Ectodermal cell (in vitro differentiated cells): ENCODE data around the gene SEMA3B.
A peak's percentile ranks its signal among the peaks of the same experiment; 100 is the strongest.
"Not testable (repeated sequence)": the region's sequence is repeated elsewhere in the genome, so short reads cannot be mapped to it uniquely, and the experiment has no call there.

Experiments
- H3K27ac ChIP-seq: 2 replicates; pipeline ENCODE4 v1.7.0; 2013; ENCODE audit warnings: mild to moderate bottlenecking, low read depth, low read length; ENCODE audit not compliant: insufficient read depth, poor library complexity, severe bottlenecking
- H3K27me3 ChIP-seq: 2 replicates; pipeline ENCODE4 v1.7.0; 2013; ENCODE audit warnings: mild to moderate bottlenecking, low read length; ENCODE audit not compliant: insufficient read depth, control insufficient read depth, poor library complexity, severe bottlenecking
- H3K36me3 ChIP-seq: one replicate; pipeline ENCODE4 v1.7.0; 2013; ENCODE audit warnings: low read length; ENCODE audit not compliant: control insufficient read depth, insufficient read depth
- H3K4me1 ChIP-seq: one replicate; pipeline ENCODE4 v1.7.0; 2013; ENCODE audit warnings: low read length; ENCODE audit not compliant: control insufficient read depth, insufficient read depth
- H3K4me3 ChIP-seq: 2 replicates; pipeline ENCODE4 v1.7.0; 2013; ENCODE audit warnings: low read depth, low read length, control low read depth; ENCODE audit not compliant: insufficient read depth
- H3K9me3 ChIP-seq: 2 replicates; pipeline ENCODE4 v1.7.0; 2013; ENCODE audit warnings: mild to moderate bottlenecking, low read length, moderate library complexity; ENCODE audit not compliant: control insufficient read depth
- WGBS, 2 experiments: methylation state at CpG; one replicate each; pipeline ENCODE4 v1.1.7; 2013; ENCODE audit warnings: missing lambda C conversion rate in 2 of 2; 5-methylcytosine and 5-hydroxymethylcytosine counted together

The SEMA3B gene

DNA sequence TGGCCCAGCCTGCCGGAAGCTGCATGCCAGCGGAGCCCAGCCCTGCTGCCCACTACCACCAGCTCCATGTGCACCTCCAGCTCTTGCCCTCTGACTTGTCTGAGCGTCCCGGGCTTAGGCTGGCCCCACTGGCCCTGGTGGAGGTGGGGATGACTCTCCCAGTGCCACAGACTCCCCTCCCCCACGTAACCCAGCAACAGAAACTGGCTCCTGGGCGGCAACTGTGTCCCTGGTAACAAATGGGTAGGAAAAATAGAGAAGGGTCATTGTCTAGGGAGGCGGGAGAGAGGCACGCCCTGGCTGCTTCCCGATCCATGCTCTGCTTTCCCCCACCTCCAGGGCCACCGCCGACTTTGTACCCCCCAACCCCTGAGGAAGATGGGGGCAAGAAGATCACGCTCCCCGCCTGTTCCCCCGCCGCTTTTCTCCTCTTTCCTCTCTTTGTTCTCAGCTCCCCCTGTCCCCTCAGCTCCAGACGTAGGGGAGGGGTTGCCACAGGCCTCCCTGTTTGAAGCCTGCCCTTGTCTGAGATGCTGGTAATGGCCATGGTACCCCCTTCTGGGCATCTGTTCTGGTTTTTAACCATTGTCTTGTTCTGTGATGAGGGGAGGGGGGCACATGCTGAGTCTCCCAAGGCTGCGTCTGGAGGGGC is 10.8 kb upstream of the SEMA3B start:
- Histone ChIP-seq H3K27me3 (no peaks in the 10 kb centered on the region), H3K36me3 (peaks cover 20% of the 10 kb centered on the region), H3K4me1 (peaks cover 36% of the 10 kb centered on the region), H3K9me3 (no peaks in the 10 kb centered on the region), H3K27ac (peak overlapping the region; percentile 76), H3K4me3 (no peak overlapping the region)
- 91 to 92% methylated on average over 16 to 17 of the region's 17 CpGs for WGBS, 2 experiments

GRCh38 chr3:50258979-50259378 is 10.0 kb upstream of the SEMA3B start:
- Histone ChIP-seq H3K4me1 (peaks cover 43% of the 10 kb centered on the region), H3K27ac (no peak overlapping the region), H3K27me3 (no peaks in the 10 kb centered on the region), H3K36me3 (peaks cover 18% of the 10 kb centered on the region), H3K9me3 (no peaks in the 10 kb centered on the region), H3K4me3 (no peak overlapping the region)
- WGBS, 2 experiments: 90 to 91% methylated on average over 16 of the region's 16 CpGs

DNA sequence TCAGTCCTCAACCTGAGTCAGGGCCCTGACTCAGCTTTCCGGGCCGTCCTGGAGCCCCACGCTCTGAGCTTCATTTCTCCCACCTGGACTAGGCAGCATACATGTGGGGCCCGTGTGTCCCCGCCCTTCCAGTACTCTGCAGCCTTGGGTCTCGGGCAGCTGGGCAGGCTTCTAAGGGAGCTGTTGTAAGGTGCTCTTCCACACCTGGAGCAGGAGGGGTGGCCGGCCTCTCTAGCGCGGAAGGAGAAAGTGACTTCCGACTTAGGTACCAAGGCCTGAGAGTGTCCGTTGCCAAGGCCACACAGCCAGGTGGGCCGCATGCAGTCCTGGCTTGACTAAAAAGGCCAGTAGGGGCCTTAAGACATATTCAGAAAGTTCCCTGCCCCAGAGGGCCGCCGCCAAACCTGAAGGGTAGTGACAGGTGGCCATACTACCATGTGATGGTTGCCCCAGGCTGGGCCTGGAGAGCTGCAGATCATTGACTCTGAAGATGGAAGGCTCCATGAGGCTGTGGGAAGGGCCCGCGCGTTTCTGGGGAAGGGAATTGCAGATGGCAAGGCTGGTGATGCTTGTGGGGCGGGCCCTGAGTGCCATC is 9.4 kb upstream of the SEMA3B start:
- Histone ChIP-seq H3K4me3 (no peak overlapping the region), H3K4me1 (peaks cover 47% of the 10 kb centered on the region), H3K36me3 (peaks cover 16% of the 10 kb centered on the region), H3K27ac (peak overlapping the region; percentile 51), H3K9me3 (no peaks in the 10 kb centered on the region), H3K27me3 (no peaks in the 10 kb centered on the region)
- 70% methylated on average over 18 of the region's 18 CpGs for WGBS, 2 experiments

DNA sequence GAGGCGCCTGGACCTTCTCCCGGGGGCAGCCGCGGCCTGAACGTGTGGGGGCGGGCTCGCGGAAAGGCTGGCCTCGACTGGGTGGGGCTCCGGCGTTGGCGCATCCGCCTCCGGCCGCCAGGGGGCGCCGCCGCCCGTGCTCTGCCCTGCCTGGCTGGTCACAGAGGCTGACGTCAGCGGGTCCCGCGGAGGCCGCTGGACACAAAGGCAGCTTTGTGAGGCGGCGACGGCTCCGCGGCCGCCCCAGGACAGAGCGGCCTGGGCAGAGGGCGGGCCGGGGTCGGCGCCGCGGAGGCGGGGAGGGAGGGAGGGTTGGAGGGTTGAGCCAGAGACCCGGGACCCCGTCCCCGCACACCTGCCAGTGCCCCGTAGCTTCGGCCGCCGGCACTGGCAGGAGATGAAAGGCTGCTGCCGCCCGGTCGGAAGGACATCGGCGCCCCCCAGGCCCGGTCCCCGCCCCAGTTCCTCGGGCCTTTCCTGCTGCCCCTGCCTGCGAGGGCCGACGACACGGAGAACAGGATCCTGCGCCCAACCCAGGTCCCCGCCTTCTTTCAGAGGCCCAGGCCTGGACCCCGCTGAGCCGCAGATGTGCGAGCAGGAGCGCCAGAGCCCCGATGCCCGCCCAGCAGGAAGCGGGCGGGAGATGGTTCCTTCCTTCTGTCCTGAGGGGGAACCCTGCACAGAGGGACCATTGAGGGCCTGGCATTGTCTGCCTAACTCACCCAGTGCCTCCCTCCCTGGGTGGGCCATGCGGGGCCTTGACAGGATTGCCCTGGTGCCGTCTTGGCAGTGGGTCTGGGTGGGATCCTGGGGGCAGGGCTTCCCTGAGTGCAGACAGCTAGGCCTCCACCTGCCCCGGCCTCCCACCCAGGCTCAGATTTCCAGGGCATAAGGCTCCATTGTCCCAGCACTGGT is 8.7 kb upstream of the SEMA3B start:
- Histone ChIP-seq H3K9me3 (no peaks in the 10 kb centered on the region), H3K4me1 (peaks cover 51% of the 10 kb centered on the region), H3K36me3 (peaks cover 14% of the 10 kb centered on the region), H3K27me3 (no peaks in the 10 kb centered on the region), H3K27ac (peak overlapping the region; percentile 100), H3K4me3 (peak overlapping the region; percentile 44)
- 2 to 3% methylated on average over 70 of the region's 70 CpGs for WGBS, 2 experiments

- Histone ChIP-seq H3K36me3 (peaks cover 12% of the 10 kb centered on the region), H3K4me1 (peaks cover 58% of the 10 kb centered on the region), H3K4me3 (peak overlapping the region; percentile 44), H3K27ac (peak overlapping the region; percentile 100), H3K27me3 (no peaks in the 10 kb centered on the region), H3K9me3 (no peaks in the 10 kb centered on the region)
- WGBS, 2 experiments: 76 to 78% methylated on average over 5 of the region's 5 CpGs
Measured at GRCh38 chr3:50260942-50261441, 8.0 kb upstream of the SEMA3B start.

DNA sequence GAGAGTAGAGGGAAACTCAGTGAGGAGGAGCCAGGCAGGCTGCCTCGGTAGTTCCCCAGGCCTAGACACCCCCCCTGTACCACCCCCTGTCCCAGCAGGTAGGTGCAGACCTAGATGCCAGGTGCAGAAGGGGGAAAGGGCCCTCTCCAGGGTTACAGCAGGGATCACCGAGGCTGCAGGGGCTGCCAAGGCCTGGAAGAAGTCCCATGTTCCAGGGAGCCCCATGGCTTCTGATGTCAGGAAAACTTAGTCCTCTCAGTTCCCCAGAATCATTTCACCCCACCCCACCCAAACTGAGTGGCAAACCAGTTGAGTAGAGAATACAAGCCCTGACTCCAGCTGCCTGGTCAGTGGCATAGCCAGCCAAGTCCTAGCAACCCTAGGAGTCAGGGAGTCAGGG is 7.4 kb upstream of the SEMA3B start:
- Histone ChIP-seq H3K4me3 (no peak overlapping the region), H3K36me3 (peaks cover 7% of the 10 kb centered on the region), H3K9me3 (no peaks in the 10 kb centered on the region), H3K27ac (no peak overlapping the region), H3K27me3 (no peaks in the 10 kb centered on the region), H3K4me1 (peaks cover 64% of the 10 kb centered on the region)
- WGBS, 2 experiments: 86 to 88% methylated on average over 2 of the region's 2 CpGs

DNA sequence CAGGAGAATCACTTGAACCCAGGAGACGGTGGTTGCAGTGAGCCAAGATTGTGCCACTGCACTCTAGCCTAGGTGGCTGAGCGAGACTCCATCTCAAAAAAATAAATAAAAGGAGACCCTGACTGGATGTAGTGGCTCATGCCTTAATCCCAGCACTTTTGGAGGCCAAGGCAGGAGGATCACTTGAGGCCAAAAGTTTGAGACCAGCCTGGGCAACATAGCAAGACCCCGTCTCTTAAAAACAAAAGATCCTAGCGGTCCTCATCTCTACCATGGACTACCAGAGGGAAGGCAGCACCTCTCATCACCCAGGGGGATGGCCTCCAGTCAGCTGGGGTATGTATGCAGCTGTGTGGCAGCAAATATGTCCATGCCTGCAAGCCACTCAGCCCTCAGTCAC is 6.7 kb upstream of the SEMA3B start:
- not testable (repeated sequence) for H3K4me3 ChIP-seq, H3K9me3 ChIP-seq, H3K27ac ChIP-seq, H3K27me3 ChIP-seq, H3K36me3 ChIP-seq
- 93 to 97% methylated on average over 4 of the region's 4 CpGs for WGBS, 2 experiments
- H3K4me1 ChIP-seq: peaks cover 71% of the 10 kb centered on the region

- no peak overlapping the region for H3K27ac ChIP-seq
- H3K4me1 ChIP-seq: peaks cover 76% of the 10 kb centered on the region
- 92 to 94% methylated on average over 7 of the region's 7 CpGs for WGBS, 2 experiments
- peaks cover 6% of the 10 kb centered on the region for H3K36me3 ChIP-seq
- no peaks in the 10 kb centered on the region for H3K9me3 ChIP-seq
- no peaks in the 10 kb centered on the region for H3K27me3 ChIP-seq
- H3K4me3 ChIP-seq: no peak overlapping the region
Measured at GRCh38 chr3:50262778-50263177, 6.2 kb upstream of the SEMA3B start.

GRCh38 chr3:50263478-50264382 is 5.2 kb upstream of the SEMA3B start:
- Histone ChIP-seq H3K4me1 (peaks cover 78% of the 10 kb centered on the region), H3K36me3 (no peaks in the 10 kb centered on the region), H3K27me3 (no peaks in the 10 kb centered on the region), H3K4me3 (no peak overlapping the region), H3K27ac (peak overlapping the region; percentile 79), H3K9me3 (no peaks in the 10 kb centered on the region)
- WGBS, 2 experiments: 70 to 72% methylated on average over 6 of the region's 6 CpGs
